ENCODE results near the gene SLC35E3. TPM values are rescaled to one million over a fixed set of nuclear protein-coding genes. Genes with fewer than 3 reads are reported as not detected.

SLC35E3 gene
- total RNA-seq, 4 donors from 2014 or later, result 1.3 to 15.1 (median 4.9) TPM

DNA sequence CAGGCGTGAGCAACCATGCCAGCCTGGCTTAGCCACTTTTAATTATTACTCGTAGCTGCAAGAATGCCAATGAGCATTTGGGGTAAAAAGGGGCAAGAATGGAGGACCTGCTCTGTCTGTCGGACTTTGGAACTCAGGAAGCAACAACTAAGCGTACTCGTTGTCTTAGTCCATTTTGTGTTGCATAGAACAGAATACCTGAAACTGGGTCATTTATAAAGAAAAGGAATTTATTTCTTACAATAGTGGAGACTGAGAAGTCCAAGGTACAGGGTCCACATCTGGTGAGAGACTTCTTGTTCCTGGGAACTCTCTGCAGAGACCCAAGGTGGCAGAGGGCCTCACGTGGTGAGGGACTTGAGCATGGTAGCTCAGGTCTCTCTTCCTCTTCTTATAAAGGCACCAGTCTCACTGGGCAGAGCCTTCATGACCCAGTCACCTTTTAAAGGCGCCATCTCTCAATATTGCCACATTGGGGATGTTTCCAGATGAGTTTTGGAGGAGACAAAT lies 29.2 kb downstream of the SLC35E3 start:
- Histone ChIP-seq H3K36me3 (no peaks in the 10 kb centered on the region), H3K27ac (no peak overlapping the region), H3K9me3 (no peaks in the 10 kb centered on the region), H3K4me3 (no peak overlapping the region), H3K4me1 (no peaks in the 10 kb centered on the region), H3K27me3 (no peaks in the 10 kb centered on the region)
- no peak for TF ChIP-seq EP300 (IDR thresholded peaks at IDR 0.05)
- TF ChIP-seq POLR2A (IDR thresholded peaks at IDR 0.05), result no peak
- no peak for TF ChIP-seq POLR2AphosphoS5 (IDR thresholded peaks at IDR 0.05)
- TF ChIP-seq, protein P1, sequence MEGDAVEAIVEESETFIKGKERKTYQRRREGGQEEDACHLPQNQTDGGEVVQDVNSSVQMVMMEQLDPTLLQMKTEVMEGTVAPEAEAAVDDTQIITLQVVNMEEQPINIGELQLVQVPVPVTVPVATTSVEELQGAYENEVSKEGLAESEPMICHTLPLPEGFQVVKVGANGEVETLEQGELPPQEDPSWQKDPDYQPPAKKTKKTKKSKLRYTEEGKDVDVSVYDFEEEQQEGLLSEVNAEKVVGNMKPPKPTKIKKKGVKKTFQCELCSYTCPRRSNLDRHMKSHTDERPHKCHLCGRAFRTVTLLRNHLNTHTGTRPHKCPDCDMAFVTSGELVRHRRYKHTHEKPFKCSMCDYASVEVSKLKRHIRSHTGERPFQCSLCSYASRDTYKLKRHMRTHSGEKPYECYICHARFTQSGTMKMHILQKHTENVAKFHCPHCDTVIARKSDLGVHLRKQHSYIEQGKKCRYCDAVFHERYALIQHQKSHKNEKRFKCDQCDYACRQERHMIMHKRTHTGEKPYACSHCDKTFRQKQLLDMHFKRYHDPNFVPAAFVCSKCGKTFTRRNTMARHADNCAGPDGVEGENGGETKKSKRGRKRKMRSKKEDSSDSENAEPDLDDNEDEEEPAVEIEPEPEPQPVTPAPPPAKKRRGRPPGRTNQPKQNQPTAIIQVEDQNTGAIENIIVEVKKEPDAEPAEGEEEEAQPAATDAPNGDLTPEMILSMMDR (IDR thresholded peaks at IDR 0.05), result no peak
- ATAC-seq, result no peak
- WGBS, 2 donors (ENCODE audit: low coverage in 1 of 2), result 95 to 100% methylated on average over 2 to 5 of the region's 7 CpGs

GRCh38 chr12:68776976-68777610 lies 31.1 kb downstream of the SLC35E3 start:
- ATAC-seq, result no peak
- no peaks in the 10 kb centered on the region for H3K27me3 ChIP-seq

GRCh38 chr12:68779280-68779679 lies 33.3 kb downstream of the SLC35E3 start:
- Histone ChIP-seq H3K27me3 (no peaks in the 10 kb centered on the region), H3K4me3 (no peak overlapping the region), H3K36me3 (peaks cover 0 to 3% of the 10 kb centered on the region in 2 donors), H3K9me3 (no peaks in the 10 kb centered on the region), H3K27ac (no peak overlapping the region), H3K4me1 (no peaks in the 10 kb centered on the region)
- ATAC-seq, result no peak
- no peak for TF ChIP-seq POLR2AphosphoS5 (IDR thresholded peaks at IDR 0.05)
- no peak for TF ChIP-seq POLR2A (IDR thresholded peaks at IDR 0.05)
- TF ChIP-seq, protein P1 (IDR thresholded peaks at IDR 0.05), result no peak
- no peak for TF ChIP-seq EP300 (IDR thresholded peaks at IDR 0.05)

More at GRCh38 chr12:68776976-68777610, 31.1 kb downstream of the SLC35E3 start:
- TF ChIP-seq, protein P1 (IDR thresholded peaks at IDR 0.05), result no peak
- no peak for TF ChIP-seq POLR2AphosphoS5 (IDR thresholded peaks at IDR 0.05)
- no peak for TF ChIP-seq POLR2A (IDR thresholded peaks at IDR 0.05)
- Histone ChIP-seq H3K9me3 (no peaks in the 10 kb centered on the region), H3K4me3 (no peak overlapping the region), H3K27ac (no peak overlapping the region), H3K36me3 (no peaks in the 10 kb centered on the region), H3K4me1 (no peaks in the 10 kb centered on the region)
- WGBS, 2 donors (ENCODE audit: low coverage in 1 of 2), result 86 to 91% methylated on average over 4 to 5 of the region's 5 CpGs

DNA sequence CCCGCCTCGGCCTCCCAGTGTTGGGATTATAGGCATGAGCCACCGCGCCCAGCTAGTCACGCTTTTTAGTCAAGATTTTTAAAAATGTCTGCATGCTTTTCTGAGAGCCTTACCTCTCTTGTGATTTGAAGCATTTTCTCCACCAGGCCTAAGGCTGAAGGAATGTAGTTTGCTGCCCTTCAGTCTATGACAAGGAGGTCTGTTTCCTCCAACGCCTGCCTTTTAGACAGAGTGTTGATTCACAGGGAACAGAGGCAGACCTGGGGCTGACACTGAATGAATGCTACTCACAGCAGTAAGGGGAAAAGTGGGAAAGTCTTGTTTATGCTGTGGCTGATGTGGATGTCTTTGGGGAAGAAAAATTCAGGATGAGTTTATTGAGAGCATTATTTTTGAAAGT lies 34.8 kb downstream of the SLC35E3 start:
- H3K4me1 ChIP-seq, result no peaks in the 10 kb centered on the region
- H3K4me3 ChIP-seq, result no peak overlapping the region
- TF ChIP-seq POLR2A (IDR thresholded peaks at IDR 0.05) (no peak), POLR2AphosphoS5 (IDR thresholded peaks at IDR 0.05) (no peak), EP300 (IDR thresholded peaks at IDR 0.05) (no peak)
- TF ChIP-seq, protein P1 (IDR thresholded peaks at IDR 0.05), result no peak
- peaks cover 0 to 3% of the 10 kb centered on the region in 2 donors for H3K36me3 ChIP-seq
- peak overlapping the region in 1 of 4 donors; percentile 25 for H3K27ac ChIP-seq
- no peaks in the 10 kb centered on the region for H3K27me3 ChIP-seq
- no peak for ATAC-seq
- WGBS, 2 donors (ENCODE audit: low coverage in 1 of 2), result 83% methylated on average over 2 of the region's 6 CpGs; no CpG with 5 or more reads in 1 of the 2 donors
- H3K9me3 ChIP-seq, result no peaks in the 10 kb centered on the region

DNA sequence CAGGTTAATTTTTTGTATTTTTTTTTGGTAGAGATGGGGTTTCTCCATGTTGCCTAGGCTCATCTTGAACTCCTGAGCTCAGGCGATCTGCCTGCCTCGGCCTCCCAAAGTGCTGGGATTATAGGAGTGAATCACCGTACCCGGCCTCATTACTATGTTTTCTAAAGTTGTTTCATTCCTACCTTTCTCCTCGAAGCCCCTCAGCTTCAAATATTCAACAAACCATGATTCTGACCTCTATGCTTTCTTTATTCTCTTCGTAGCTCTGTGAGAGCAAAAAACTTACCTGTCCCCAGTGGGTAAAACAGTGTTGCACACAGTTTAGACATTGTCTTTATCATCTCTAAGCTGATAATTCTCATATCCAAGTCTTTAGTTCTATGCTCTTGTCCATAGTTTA lies 35.8 kb downstream of the SLC35E3 start:
- ATAC-seq, result no peak
- Histone ChIP-seq H3K9me3 (no peaks in the 10 kb centered on the region), H3K27me3 (no peaks in the 10 kb centered on the region), H3K4me1 (peaks cover 0 to 2% (median 0%) of the 10 kb centered on the region in 3 donors), H3K27ac (no peak overlapping the region), H3K36me3 (peaks cover 0 to 3% of the 10 kb centered on the region in 2 donors), H3K4me3 (no peak overlapping the region)
- WGBS, 2 donors (ENCODE audit: low coverage in 1 of 2), result 93 to 100% methylated on average over 5 to 6 of the region's 6 CpGs
- TF ChIP-seq POLR2AphosphoS5 (IDR thresholded peaks at IDR 0.05) (no peak), POLR2A (IDR thresholded peaks at IDR 0.05) (no peak), EP300 (IDR thresholded peaks at IDR 0.05) (no peak)
- TF ChIP-seq, protein P1 (IDR thresholded peaks at IDR 0.05), result no peak
